ENCODE measurements around the gene NCAPD3.

NCAPD3 gene

DNA sequence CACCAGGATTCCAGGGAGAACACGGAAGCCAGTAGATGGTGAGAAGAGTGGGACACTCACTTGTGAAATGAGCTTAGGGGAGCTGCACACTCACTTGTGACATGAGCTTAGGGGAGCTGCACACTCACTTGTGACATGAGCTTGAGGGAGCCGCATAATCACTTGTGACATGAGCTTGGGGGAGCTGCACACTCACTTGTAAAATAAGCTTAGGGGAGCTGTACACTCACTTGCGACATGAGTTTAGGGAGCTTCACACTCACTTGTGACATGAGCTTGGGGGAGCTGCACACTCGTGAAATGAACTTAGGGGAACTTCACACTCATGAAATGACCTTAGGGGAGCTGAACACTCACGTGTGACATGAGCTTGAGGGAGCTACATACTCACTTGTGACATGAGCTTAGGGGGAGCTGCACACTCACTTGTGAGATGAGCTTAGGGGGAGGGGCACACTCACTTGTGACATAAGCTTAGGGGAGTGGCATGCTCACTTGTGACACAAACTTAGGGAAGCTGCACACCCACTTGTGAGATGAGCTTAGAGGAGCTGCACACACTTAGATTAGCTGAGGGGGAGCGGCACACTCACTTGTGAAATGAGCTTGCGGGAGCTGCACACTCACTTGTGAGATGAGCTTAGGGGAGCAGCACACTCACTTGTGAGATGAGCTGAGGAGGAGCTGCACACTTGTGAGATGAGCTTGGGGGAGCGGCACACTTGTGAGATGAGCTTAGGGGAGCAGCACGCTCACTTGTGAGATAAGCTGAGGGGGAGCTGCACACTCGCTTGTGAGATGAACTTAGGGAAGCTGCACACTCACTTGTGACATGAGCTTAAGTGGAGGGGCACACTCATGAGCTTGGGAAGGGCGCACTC lies 59.0 kb downstream of the NCAPD3 start:
- no peak overlapping the region for H3K27ac Mint-ChIP-seq
- H3K9me3 Mint-ChIP-seq: no peaks in the 10 kb centered on the region
- ATAC-seq (no peak), DNase-seq (ENCODE audit: low spot score in 2 of 2) (no peak)
- H3K36me3 Mint-ChIP-seq: peaks cover 84% of the 10 kb centered on the region
- peaks cover 6% of the 10 kb centered on the region for H3K4me1 Mint-ChIP-seq
- H3K4me3 Mint-ChIP-seq: no peak overlapping the region

DNA sequence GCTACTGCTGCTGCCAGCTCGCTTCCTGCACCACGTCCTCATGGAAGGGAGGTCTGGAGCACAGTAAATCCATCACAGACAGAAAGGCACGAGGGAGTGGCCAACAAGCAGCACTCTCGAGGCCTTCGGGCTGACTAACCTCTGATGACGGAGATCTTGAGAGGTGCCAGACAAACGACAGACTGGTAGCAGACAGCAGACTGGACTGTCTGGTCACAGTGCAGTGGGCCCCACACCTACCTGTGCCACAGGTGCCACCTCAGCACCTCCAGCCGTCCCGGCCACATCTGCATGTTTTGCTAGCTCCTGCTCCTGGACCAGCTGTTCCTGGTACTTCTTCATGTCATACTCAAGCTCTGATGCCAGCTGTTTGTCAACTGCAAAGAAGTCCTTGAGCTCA lies 64.1 kb downstream of the NCAPD3 start:
- peaks cover 100% of the 10 kb centered on the region for H3K36me3 Mint-ChIP-seq
- no peaks in the 10 kb centered on the region for H3K9me3 Mint-ChIP-seq
- no peak overlapping the region for H3K4me3 Mint-ChIP-seq
- ATAC-seq (no peak), DNase-seq (ENCODE audit: low spot score in 2 of 2) (no peak)
- H3K27ac Mint-ChIP-seq: no peak overlapping the region
- H3K4me1 Mint-ChIP-seq: peaks cover 2% of the 10 kb centered on the region

DNA sequence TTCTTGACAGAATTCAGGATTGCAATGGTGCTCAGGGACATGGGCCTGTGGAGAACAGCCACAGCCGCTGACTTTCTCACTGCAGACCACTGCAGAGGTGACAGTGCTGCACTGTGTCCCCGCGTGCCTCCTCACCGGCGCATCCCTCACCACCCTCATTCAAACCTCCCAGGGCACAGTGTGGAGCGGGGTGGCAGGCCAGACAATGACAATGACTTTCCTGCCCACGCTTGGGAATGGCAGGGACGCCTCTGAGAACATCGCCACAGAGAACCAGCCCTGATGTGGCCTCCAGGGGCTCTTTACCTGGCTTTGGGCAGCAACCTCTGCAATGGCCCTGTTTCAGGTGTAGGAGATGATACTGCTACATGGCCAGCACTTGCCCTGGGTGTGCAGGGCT lies 65.7 kb downstream of the NCAPD3 start:
- ATAC-seq (no peak), DNase-seq (ENCODE audit: low spot score in 2 of 2) (no peak)
- no peaks in the 10 kb centered on the region for H3K9me3 Mint-ChIP-seq
- no peak overlapping the region for H3K4me3 Mint-ChIP-seq
- no peak overlapping the region for H3K27ac Mint-ChIP-seq
- H3K4me1 Mint-ChIP-seq: no peaks in the 10 kb centered on the region
- H3K36me3 Mint-ChIP-seq: peaks cover 98% of the 10 kb centered on the region

DNA sequence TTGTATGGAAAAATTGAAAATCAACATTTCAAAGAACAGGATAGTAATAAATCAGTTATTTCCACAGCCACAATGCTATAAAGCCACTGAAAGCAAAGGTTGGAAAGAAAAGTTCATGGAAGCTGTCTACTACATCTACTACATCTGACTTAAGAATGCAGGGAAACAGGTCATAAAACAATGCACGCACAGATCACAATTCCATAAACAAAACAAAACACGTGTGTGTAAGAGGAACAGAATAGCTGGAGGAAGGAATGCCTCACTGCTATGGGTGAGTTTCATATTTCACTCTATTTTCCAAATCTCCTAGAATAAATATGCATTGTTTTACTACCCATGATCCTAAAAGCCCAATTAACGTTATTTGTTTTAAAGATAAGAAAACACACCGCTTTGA lies 66.3 kb downstream of the NCAPD3 start:
- Mint-ChIP-seq H3K4me3 (no peak overlapping the region), H3K4me1 (no peaks in the 10 kb centered on the region), H3K9me3 (no peaks in the 10 kb centered on the region), H3K27ac (no peak overlapping the region), H3K36me3 (peaks cover 96% of the 10 kb centered on the region)
- ATAC-seq (no peak), DNase-seq (ENCODE audit: low spot score in 2 of 2) (no peak)

DNA sequence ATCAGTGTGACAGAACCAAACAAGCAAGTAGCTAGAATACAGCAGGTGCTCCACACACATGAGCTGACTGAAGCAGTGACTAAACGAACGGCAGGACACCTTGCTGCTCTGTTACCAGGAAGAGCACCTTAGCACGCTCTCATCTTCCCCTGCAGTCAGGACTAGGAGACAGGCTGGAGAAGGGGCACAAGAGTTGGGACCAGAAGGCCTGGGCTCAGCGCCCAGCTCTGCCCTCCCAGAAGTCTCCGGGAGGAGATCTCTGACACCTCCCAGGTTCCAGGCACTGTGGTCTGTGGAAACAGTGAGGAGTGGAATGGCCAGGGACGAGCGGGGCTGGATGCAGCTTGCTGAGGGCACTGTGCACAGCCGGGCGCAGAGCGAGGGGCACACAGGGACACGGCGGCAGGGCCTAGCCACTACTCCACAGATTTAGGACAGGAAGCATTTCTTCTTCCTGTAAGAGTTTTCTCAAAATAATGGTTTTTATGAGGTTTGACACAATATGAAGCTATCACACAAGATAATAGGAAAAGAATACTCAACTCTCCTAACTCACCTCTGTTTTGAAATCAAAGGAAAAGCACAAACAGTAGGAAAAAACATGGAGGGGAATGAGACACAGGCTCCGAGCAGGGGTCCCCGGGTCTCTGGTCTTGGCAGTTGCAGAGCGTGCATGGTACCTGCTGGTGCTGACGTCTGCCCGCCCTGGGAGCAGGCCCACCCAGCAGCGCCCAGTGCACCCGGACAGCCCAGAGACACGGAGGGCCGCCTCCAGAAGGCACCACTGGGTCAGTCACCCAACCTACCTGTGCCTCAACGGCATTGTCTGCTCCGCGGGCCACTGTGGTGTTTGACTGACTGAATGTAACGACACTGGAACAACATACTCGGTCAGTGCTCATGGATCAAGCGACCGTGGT lies 67.6 kb downstream of the NCAPD3 start:
- Mint-ChIP-seq H3K4me1 (no peaks in the 10 kb centered on the region), H3K36me3 (peaks cover 94% of the 10 kb centered on the region), H3K4me3 (no peak overlapping the region), H3K27ac (no peak overlapping the region), H3K9me3 (no peaks in the 10 kb centered on the region)
- DNase-seq (ENCODE audit: low spot score in 2 of 2) (no peak), ATAC-seq (no peak)

DNA sequence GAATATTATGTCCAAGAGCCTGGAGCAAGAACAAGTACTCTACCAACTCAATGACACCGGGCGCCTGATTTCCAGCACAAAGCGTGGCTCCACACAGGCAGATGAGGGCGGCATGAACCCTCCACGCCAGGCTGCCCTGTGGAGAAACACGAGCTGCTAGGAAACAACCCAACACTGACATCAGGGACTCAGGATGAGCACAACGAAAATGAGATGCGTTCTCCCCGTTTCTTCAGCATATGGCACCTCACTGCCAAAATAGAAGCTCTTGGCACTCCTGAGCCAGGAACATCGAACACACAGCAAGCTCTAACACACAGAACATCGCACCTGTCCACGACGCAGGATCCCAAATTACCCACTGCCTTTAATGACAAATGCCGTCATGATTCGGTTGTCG lies 68.3 kb downstream of the NCAPD3 start:
- ATAC-seq (no peak), DNase-seq (ENCODE audit: low spot score in 2 of 2) (no peak)
- Mint-ChIP-seq H3K9me3 (no peaks in the 10 kb centered on the region), H3K27ac (no peak overlapping the region), H3K36me3 (peaks cover 94% of the 10 kb centered on the region), H3K4me1 (no peaks in the 10 kb centered on the region), H3K4me3 (no peak overlapping the region)

DNA sequence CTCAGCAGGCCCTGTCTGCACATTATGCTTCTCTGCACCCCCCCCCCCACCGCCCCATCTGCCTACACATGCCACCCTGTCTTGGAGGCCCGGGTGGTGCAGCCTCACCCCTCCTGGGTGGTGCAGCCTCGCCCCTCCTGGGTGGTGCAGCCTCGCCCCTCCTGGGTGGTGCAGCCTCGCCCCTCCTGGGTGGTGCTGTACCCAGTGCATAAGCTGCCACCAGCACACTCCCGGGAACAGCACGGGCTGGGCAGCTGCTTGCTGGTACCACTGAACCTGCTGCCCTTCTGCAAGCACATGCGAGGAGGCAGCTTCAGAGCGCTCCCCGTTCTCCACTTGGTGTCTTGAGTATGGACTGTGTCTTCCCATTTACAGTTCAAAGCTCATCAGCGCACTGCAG lies 69.3 kb downstream of the NCAPD3 start:
- Mint-ChIP-seq H3K4me1 (no peaks in the 10 kb centered on the region), H3K9me3 (no peaks in the 10 kb centered on the region), H3K4me3 (no peak overlapping the region), H3K36me3 (peaks cover 94% of the 10 kb centered on the region), H3K27ac (peak overlapping the region; percentile 77)
- DNase-seq (ENCODE audit: low spot score in 2 of 2): no peak
- ATAC-seq: no peak

DNA sequence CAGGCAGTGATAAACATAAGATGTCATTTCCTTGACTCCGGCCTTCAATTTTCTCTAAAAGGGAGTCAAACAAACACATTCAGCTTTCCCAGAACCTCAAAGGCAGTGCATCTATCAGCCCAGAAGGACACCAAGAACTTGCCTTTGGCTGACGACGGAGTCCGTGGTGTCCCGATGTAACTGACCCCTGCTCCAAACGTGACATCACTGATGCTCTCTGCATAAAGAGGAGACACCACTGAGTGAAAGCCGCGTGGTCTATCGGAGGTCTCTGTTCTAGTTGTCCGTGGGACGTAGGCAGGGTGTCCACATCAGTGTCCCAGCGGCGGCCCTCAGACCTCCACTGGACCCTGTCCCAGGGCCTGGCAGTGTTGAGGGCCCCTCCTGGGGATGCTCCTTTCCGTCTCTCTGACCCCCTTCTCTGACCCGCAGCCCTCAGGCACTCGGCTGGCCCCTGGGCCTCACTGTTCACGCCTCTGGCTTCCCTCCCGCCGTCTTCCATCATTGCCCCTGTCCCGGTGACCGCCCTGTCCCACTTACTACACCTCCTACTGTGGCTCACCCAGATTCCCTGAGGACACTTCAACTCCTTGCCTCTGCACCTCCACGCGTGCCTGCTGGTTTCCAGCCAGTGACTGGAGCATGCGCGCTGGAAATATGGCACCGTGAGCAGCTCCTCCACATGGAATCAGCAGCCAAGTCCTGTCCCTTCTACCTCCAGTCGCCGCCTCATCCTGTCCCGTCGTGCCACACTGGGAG lies 70.4 kb downstream of the NCAPD3 start:
- ATAC-seq (no peak), DNase-seq (ENCODE audit: low spot score in 2 of 2) (no peak)
- Mint-ChIP-seq H3K4me1 (no peaks in the 10 kb centered on the region), H3K36me3 (peaks cover 93% of the 10 kb centered on the region), H3K27ac (peak overlapping the region; percentile 70), H3K9me3 (no peaks in the 10 kb centered on the region), H3K4me3 (no peak overlapping the region)

DNA sequence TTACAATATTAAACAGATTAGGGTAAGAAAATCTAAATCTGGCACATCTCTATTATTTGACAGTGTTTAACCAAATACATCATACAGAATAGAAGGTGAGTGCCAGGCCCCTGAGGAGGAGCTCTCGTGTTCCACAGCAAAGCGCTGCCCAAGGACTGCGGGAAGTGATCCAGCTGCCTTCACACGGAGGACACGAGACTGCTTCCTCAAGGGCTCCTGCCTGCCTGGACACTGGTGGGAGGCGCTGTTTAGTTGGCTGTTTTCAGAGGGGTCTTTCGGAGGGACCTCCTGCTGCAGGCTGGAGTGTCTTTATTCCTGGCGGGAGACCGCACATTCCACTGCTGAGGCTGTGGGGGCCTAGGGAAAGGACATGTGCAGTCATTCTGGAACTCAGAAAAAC lies 71.1 kb downstream of the NCAPD3 start:
- peaks cover 93% of the 10 kb centered on the region for H3K36me3 Mint-ChIP-seq

DNA sequence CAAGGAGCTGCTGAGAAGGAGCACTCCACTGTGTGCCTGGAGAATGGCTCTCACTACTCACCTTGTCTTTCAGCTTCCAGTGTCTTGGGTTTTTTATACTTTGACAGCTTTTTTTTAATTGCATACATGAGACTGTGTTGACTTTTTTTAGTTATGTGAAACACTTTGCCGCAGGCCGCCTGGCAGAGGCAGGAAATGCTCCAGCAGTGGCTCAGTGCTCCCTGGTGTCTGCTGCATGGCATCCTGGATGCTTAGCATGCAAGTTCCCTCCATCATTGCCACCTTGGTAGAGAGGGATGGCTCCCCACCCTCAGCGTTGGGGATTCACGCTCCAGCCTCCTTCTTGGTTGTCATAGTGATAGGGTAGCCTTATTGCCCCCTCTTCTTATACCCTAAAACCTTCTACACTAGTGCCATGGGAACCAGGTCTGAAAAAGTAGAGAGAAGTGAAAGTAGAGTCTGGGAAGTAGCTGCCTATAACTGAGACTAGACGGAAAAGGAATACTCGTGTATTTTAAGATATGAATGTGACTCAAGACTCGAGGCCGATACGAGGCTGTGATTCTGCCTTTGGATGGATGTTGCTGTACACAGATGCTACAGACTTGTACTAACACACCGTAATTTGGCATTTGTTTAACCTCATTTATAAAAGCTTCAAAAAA lies 72.6 kb downstream of the NCAPD3 start:
- DNase-seq (ENCODE audit: low spot score in 2 of 2) (no peak), ATAC-seq (no peak)
- H3K4me1 Mint-ChIP-seq: no peaks in the 10 kb centered on the region
- H3K4me3 Mint-ChIP-seq: no peak overlapping the region
- peaks cover 87% of the 10 kb centered on the region for H3K36me3 Mint-ChIP-seq
- peak overlapping the region; percentile 46 for H3K27ac Mint-ChIP-seq
- H3K9me3 Mint-ChIP-seq: no peaks in the 10 kb centered on the region

More for the DNA sequence above, 71.1 kb downstream of the NCAPD3 start:
- Mint-ChIP-seq H3K27ac (no peak overlapping the region), H3K9me3 (no peaks in the 10 kb centered on the region), H3K4me1 (no peaks in the 10 kb centered on the region), H3K4me3 (no peak overlapping the region)
- DNase-seq (ENCODE audit: low spot score in 2 of 2) (no peak), ATAC-seq (no peak)

DNA sequence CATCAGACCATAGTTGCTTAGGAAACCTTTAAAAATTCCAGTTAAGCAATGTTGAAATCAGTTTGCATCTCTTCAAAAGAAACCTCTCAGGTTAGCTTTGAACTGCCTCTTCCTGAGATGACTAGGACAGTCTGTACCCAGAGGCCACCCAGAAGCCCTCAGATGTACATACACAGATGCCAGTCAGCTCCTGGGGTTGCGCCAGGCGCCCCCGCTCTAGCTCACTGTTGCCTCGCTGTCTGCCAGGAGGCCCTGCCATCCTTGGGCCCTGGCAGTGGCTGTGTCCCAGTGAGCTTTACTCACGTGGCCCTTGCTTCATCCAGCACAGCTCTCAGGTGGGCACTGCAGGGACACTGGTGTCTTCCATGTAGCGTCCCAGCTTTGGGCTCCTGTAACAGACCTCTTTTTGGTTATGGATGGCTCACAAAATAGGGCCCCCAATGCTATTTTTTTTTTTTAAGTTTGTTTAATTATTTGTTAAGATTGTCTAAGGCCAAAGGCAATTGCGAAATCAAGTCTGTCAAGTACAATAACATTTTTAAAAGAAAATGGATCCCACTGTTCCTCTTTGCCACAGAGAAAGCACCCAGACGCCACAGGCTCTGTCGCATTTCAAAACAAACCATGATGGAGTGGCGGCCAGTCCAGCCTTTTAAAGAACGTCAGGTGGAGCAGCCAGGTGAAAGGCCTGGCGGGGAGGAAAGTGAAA lies 73.4 kb downstream of the NCAPD3 start:
- no peak for DNase-seq (ENCODE audit: low spot score in 2 of 2)
- H3K9me3 Mint-ChIP-seq: no peaks in the 10 kb centered on the region
- peak overlapping the region; percentile 46 for H3K27ac Mint-ChIP-seq
- H3K4me1 Mint-ChIP-seq: no peaks in the 10 kb centered on the region
- peaks cover 78% of the 10 kb centered on the region for H3K36me3 Mint-ChIP-seq
- H3K4me3 Mint-ChIP-seq: no peak overlapping the region
- ATAC-seq: peak; percentile 53

DNA sequence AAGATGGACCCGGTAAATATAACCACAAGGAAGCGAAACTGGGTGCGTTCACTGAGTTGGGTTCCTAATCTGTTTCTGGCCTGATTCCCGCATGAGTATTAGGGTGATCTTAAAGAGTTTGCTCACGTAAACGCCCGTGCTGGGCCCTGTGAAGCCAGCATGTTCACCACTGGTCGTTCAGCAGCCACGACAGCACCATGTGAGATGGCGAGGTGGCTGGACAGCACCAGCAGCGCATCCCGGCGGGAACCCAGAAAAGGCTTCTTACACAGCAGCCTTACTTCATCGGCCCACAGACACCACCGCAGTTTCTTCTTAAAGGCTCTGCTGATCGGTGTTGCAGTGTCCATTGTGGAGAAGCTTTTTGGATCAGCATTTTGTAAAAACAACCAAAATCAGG lies 74.4 kb downstream of the NCAPD3 start:
- Mint-ChIP-seq H3K27ac (no peak overlapping the region), H3K4me1 (peaks cover 2% of the 10 kb centered on the region), H3K4me3 (no peak overlapping the region), H3K9me3 (no peaks in the 10 kb centered on the region), H3K36me3 (peaks cover 69% of the 10 kb centered on the region)
- no peak for ATAC-seq
- no peak for DNase-seq (ENCODE audit: low spot score in 2 of 2)

DNA sequence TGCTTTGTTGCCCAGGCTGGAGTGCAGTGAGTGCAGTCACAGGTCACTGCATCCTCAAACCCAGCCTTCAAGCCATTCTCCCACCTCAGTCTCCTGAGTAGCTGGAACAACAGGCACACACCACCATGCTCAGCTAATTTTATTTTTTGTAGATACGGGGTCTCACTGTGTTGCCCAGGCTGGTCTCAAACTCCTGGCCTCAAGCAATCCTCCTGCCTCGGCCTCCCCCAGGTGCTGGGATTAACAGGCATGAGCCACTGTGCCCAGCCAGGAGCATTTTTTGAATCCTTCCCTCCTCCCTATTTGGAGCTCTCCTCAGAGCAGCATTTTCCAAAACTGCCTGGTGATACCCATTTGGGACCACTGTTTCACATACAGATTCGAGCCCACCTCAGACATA lies 77.2 kb downstream of the NCAPD3 start:
- peaks cover 12% of the 10 kb centered on the region for H3K4me1 Mint-ChIP-seq
- no peaks in the 10 kb centered on the region for H3K9me3 Mint-ChIP-seq
- ATAC-seq (no peak), DNase-seq (ENCODE audit: low spot score in 2 of 2) (no peak)
- H3K4me3 Mint-ChIP-seq: no peak overlapping the region
- H3K36me3 Mint-ChIP-seq: peaks cover 54% of the 10 kb centered on the region
- peak overlapping the region; percentile 23 for H3K27ac Mint-ChIP-seq

DNA sequence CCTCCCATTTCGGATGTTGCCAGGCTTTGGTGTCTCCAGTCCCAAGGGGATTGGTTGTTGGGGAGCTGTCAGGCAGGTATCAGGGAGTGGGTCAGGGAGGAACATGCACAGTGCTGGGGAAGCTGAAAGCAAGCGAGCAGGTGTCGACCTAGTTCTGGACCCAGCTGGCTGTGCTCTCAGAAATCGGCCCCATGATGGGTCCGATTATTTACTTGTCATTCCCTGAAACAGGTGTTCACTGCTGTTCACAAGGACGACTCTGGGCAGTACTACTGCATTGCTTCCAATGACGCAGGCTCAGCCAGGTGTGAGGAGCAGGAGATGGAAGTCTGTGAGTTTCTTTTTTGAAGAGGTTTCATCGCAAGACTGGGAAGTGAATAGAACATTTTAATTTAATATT lies 78.1 kb downstream of the NCAPD3 start:
- Mint-ChIP-seq H3K36me3 (peaks cover 45% of the 10 kb centered on the region), H3K27ac (no peak overlapping the region), H3K9me3 (no peaks in the 10 kb centered on the region), H3K4me1 (peaks cover 12% of the 10 kb centered on the region), H3K4me3 (no peak overlapping the region)
- DNase-seq (ENCODE audit: low spot score in 2 of 2) (no peak), ATAC-seq (no peak)
